HepG2 (cell line): ENCODE measurements around the gene MUCL3.

Source experiments
- CTCF ChIP-seq: sonication (generic); formaldehyde crosslinking; IDR thresholded peaks from 2 replicates; pipeline ENCODE4 v1.5.0; 2020; ENCODE audit warnings: mild to moderate bottlenecking, missing genetic modification reagents, moderate library complexity
- TCF7 ChIP-seq: sonication (generic); IDR thresholded peaks from 2 replicates; pipeline ENCODE4 v1.6.1; 2016; ENCODE audit warnings: antibody characterized with exemption, low read depth
- ZNF318 ChIP-seq: sonication (generic); formaldehyde crosslinking; IDR thresholded peaks from 2 replicates; pipeline ENCODE4 v1.4.0; 2020; ENCODE audit warnings: mild to moderate bottlenecking, missing genetic modification reagents

DNA sequence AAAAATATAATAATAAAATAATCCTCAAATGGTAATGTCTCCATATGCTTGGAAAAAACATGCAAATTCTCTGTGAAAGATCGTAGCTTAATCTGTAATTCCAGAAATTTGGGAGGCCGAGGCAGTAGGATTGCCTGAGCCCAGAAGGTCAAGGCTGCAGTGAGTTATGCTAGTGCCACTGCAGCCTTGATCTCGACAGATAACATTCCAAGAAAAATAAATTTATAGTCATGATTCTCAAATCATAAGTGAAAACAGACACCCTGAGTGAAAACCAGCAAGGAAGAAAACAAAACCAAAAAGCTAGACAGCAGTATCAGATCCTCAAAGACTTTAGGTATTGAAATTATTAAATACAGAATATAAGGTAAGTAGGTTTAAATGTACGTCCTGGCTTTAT lies 38.9 kb downstream of the MUCL3 start:
- no peak for TF ChIP-seq ZNF318 (CRISPR knock-in tag)
- TF ChIP-seq CTCF (CRISPR knock-in tag), result no peak
- no peak for TF ChIP-seq TCF7
